A549 (cell line): ENCODE results near the gene CNTNAP5. TPM values are rescaled to one million over a fixed set of nuclear protein-coding genes. Genes with fewer than 3 reads are reported as not detected.

Source experiments
- ATAC-seq, 2 experiments: fragments of 200-7000 bp in 1 of 2; fragments of >200 bp in 1 of 2; cut with Nextera tagmentation in 1 of 2; cut with Tn5 transposase in 1 of 2; 3 replicates each; pipeline versions ENCODE4 v1.8.0 to v1.9.1; 2018 to 2020; ENCODE audit warnings: mild to moderate bottlenecking in 1 of 2, moderate library complexity in 1 of 2
- CTCF ChIA-PET: fragments of 300-600 bp; sonication (Branson Sonifier 250); formaldehyde crosslinking; extraction: SDS; loops from one replicate; lab custom pipeline; 2021; ENCODE audit warnings: antibody characterized with exemption, inconsistent platforms; lab: Yijun Ruan, JAX
- POLR2A ChIA-PET: fragments of 350-600 bp; formaldehyde crosslinking; extraction: SDS; loops from one replicate; lab custom pipeline; 2021; ENCODE audit warnings: antibody characterized with exemption, inconsistent platforms; lab: Yijun Ruan, JAX
- DNase-seq, 2 experiments: peaks; one replicate each; pipeline versions ENCODE4 v3.0.0 to v3.0.0-alpha.2; 2011 to 2016; ENCODE audit warnings: low read depth in 1 of 2, low spot score in 1 of 2
- FAIRE-seq: peaks from 2 replicates; lab custom pipeline; 2011; peaks lifted over from hg19 to GRCh38; lab: Jason Lieb, UNC
- H3K27ac ChIP-seq, 2 experiments: fragments of >200 bp; sonication (Bioruptor Twin); formaldehyde crosslinking; 3 replicates each; pipeline ENCODE4 v1.5.1; 2016 to 2017
- H3K4me1 ChIP-seq: fragments of >200 bp; sonication (Bioruptor Twin); formaldehyde crosslinking; 3 replicates; pipeline ENCODE4 v1.6.1; 2016
- H3K4me2 ChIP-seq: fragments of >200 bp; sonication (Bioruptor Twin); formaldehyde crosslinking; 3 replicates; pipeline ENCODE4 v1.6.1; 2016
- H3K4me3 ChIP-seq: fragments of >200 bp; sonication (Bioruptor Twin); formaldehyde crosslinking; 3 replicates; pipeline ENCODE4 v1.5.1; 2016
- H3K9me3 ChIP-seq: fragments of >200 bp; sonication (Bioruptor Twin); formaldehyde crosslinking; 3 replicates; pipeline ENCODE4 v1.6.1; 2016
- BCL3 ChIP-seq: fragments of >200 bp; sonication (Bioruptor Twin); formaldehyde crosslinking; IDR thresholded peaks from 3 replicates; pipeline ENCODE4 v1.6.1; 2016
- BHLHE40 ChIP-seq: IDR thresholded peaks from 2 replicates; pipeline ENCODE4 v1.6.1; 2012; ENCODE audit warnings: low read depth, low read length, inconsistent platforms
- CHD4 ChIP-seq: fragments of 200-600 bp; sonication (generic); IDR thresholded peaks from 2 replicates; pipeline ENCODE4 v1.6.1; 2016; ENCODE audit warnings: antibody characterized with exemption, mild to moderate bottlenecking, borderline replicate concordance
- CTCF ChIP-seq: fragments of >200 bp; sonication (Bioruptor Twin); formaldehyde crosslinking; IDR thresholded peaks from 3 replicates; pipeline ENCODE4 v1.5.1; 2016
- EHF ChIP-seq: fragments of 250-450 bp; sonication (Bioruptor Pico); IDR thresholded peaks from 2 replicates; pipeline ENCODE4 v1.5.0; 2020; ENCODE audit warnings: mild to moderate bottlenecking
- EHMT2 ChIP-seq: fragments of 200-600 bp; sonication (generic); IDR thresholded peaks from 2 replicates; pipeline ENCODE4 v1.6.1; 2016; ENCODE audit warnings: antibody characterized with exemption, low read depth, mild to moderate bottlenecking, moderate library complexity
- ELK1 ChIP-seq: fragments of 150-350 bp; IDR thresholded peaks from 2 replicates; pipeline ENCODE4 v1.6.1; 2014; ENCODE audit warnings: low read depth, mild to moderate bottlenecking, low read length
- EP300 ChIP-seq, 2 experiments: fragments of >200 bp; sonication (Bioruptor Twin); formaldehyde crosslinking; IDR thresholded peaks; 2 replicates in 1 of 2; 3 replicates in 1 of 2; pipeline ENCODE4 v1.6.1; 2016 to 2017
- FOSL2 ChIP-seq, 2 experiments: fragments of 450-650 bp in 1 of 2; fragments of >200 bp in 1 of 2; sonication (Bioruptor Twin) in 1 of 2; formaldehyde crosslinking; IDR thresholded peaks; 2 replicates each; pipeline versions ENCODE4 v1.5.0 to v1.6.1; 2016 to 2020; ENCODE audit warnings: mild to moderate bottlenecking in 1 of 2, moderate library complexity in 1 of 2
- FOXS1 ChIP-seq: fragments of 250-450 bp; sonication (Bioruptor Pico); IDR thresholded peaks from 2 replicates; pipeline ENCODE4 v1.5.0; 2020; ENCODE audit warnings: mild to moderate bottlenecking, moderate library complexity
- HOXA7 ChIP-seq: fragments of 250-450 bp; sonication (Bioruptor Pico); IDR thresholded peaks from 2 replicates; pipeline ENCODE4 v1.5.0; 2020; ENCODE audit warnings: mild to moderate bottlenecking, moderate library complexity
- HOXB13 ChIP-seq: fragments of 250-450 bp; sonication (Bioruptor Pico); IDR thresholded peaks from 2 replicates; pipeline ENCODE4 v1.5.0; 2020; ENCODE audit warnings: low read depth, mild to moderate bottlenecking, moderate library complexity
- JUN ChIP-seq, 2 experiments: fragments of >200 bp; sonication (Bioruptor Twin); formaldehyde crosslinking; IDR thresholded peaks; 2 replicates in 1 of 2; 3 replicates in 1 of 2; pipeline ENCODE4 v1.6.1; 2016 to 2017
- JUNB ChIP-seq: fragments of >200 bp; sonication (Bioruptor Twin); formaldehyde crosslinking; IDR thresholded peaks from 2 replicates; pipeline ENCODE4 v1.6.1; 2016
- KDM5A ChIP-seq: fragments of 200-600 bp; sonication (generic); IDR thresholded peaks from 2 replicates; pipeline ENCODE4 v1.6.1; 2016; ENCODE audit warnings: antibody characterized with exemption, mild to moderate bottlenecking
- MYC ChIP-seq: IDR thresholded peaks from 2 replicates; pipeline ENCODE4 v1.6.1; 2012; ENCODE audit warnings: mild to moderate bottlenecking, inconsistent platforms, low read length, improper control_type of control experiment, borderline replicate concordance
- NFE2L2 ChIP-seq: fragments of 150-350 bp; conservative IDR thresholded peaks from 2 replicates; pipeline ENCODE4 v1.6.1; 2014; ENCODE audit warnings: low read length
- NPAS2 ChIP-seq: fragments of 250-450 bp; sonication (Bioruptor Pico); IDR thresholded peaks from 2 replicates; pipeline ENCODE4 v1.8.0; 2022; ENCODE audit warnings: mild to moderate bottlenecking, moderate library complexity, borderline replicate concordance
- POLR2A ChIP-seq: IDR thresholded peaks from 2 replicates; pipeline ENCODE4 v1.6.1; 2012; ENCODE audit warnings: mild to moderate bottlenecking, low read length
- POLR2AphosphoS2 ChIP-seq: conservative IDR thresholded peaks from 2 replicates; pipeline ENCODE4 v1.6.1; 2012; ENCODE audit warnings: low read length, improper control_type of control experiment, inconsistent platforms
- RAD21 ChIP-seq, 2 experiments: fragments of >200 bp in 1 of 2; sonication (Bioruptor Twin) in 1 of 2; formaldehyde crosslinking in 1 of 2; IDR thresholded peaks in 1 of 2; conservative IDR thresholded peaks in 1 of 2; 2 replicates in 1 of 2; 3 replicates in 1 of 2; pipeline ENCODE4 v1.6.1; 2012 to 2018; ENCODE audit warnings: inconsistent platforms in 1 of 2
- RARB ChIP-seq: fragments of 250-450 bp; sonication (Bioruptor Pico); IDR thresholded peaks from 2 replicates; pipeline ENCODE4 v1.8.0; 2021; ENCODE audit warnings: mild to moderate bottlenecking, moderate library complexity
- SREBF2 ChIP-seq: fragments of 450-650 bp; IDR thresholded peaks from 2 replicates; pipeline ENCODE4 v1.6.1; 2014; ENCODE audit warnings: mild to moderate bottlenecking, moderate library complexity
- TP53 ChIP-seq: fragments of 250-450 bp; sonication (Bioruptor Pico); IDR thresholded peaks from 2 replicates; pipeline ENCODE4 v1.5.0; 2021; ENCODE audit warnings: mild to moderate bottlenecking, moderate library complexity
- ZFP36 ChIP-seq: fragments of 450-650 bp; IDR thresholded peaks from 2 replicates; pipeline ENCODE4 v1.6.1; 2014; ENCODE audit warnings: borderline replicate concordance; ENCODE audit not compliant: partially characterized antibody
- ZNF302 ChIP-seq: fragments of 250-450 bp; sonication (Bioruptor Pico); IDR thresholded peaks from 2 replicates; pipeline ENCODE4 v1.9.0; 2021; ENCODE audit warnings: inconsistent platforms, mild to moderate bottlenecking, moderate library complexity
- WGBS: methylation state at CpG from one replicate; pipeline ENCODE4 v1.1.6; 2017; ENCODE audit errors: missing lambda C conversion rate; 5-methylcytosine and 5-hydroxymethylcytosine counted together
- polyA plus RNA-seq, 4 experiments: library from polyadenylated mRNA; depleted of rRNA in 3 of 4; stranded (reverse); fragments of >200 nt; fragmentation: RNase III in 1 of 4; extraction: RNeasy Plus Mini Kit Qiagen cat#74134 plus additional on column Dnase treatment in 1 of 4; gene quantifications; 2 replicates in 3 of 4; 3 replicates in 1 of 4; pipeline ENCODE4 v1.2.3, GENCODE V29; 2011 to 2017

CNTNAP5 gene
- polyA plus RNA-seq, 2 of the 4 experiments (the other 2 are of a cell fraction) = not detected

- TF ChIP-seq RARB (CRISPR knock-in tag) (no peak), HOXA7 (CRISPR knock-in tag) (no peak), ZNF302 (CRISPR knock-in tag) (no peak)
Measured at GRCh38 chr2:124908411-124908810, 883.3 kb downstream of the CNTNAP5 start (continued).

GRCh38 chr2:124911560-124911959, 886.5 kb downstream of the CNTNAP5 start:
- CTCF ChIA-PET = interaction anchor here (0.6 kb wide), 1 partner anchor 162 kb away, joined by 3 read pairs; no protein-coding TSS in a partner anchor
- TF ChIP-seq BCL3 (no peak), FOXS1 (CRISPR knock-in tag) (no peak), KDM5A (no peak), NPAS2 (CRISPR knock-in tag) (no peak), EHF (CRISPR knock-in tag) (no peak), HOXA7 (CRISPR knock-in tag) (no peak), RAD21 (conservative IDR thresholded peaks at IDR 0.05 in 1 of 2, IDR thresholded peaks at IDR 0.05 in 1 of 2) (no peak), NFE2L2 (no peak), FOSL2 (IDR thresholded peaks at IDR 0.05) (no peak), FOSL2 (CRISPR knock-in tag; IDR thresholded peaks at IDR 0.05) (no peak), EHMT2 (no peak), EP300 (IDR thresholded peaks at IDR 0.05) (no peak), BHLHE40 (no peak), SREBF2 (no peak), CHD4 (no peak), ZFP36 (no peak), POLR2AphosphoS2 (no peak)
- TF ChIP-seq, all 56 proteins: peak for 0
- no peaks in the 10 kb centered on the region for H3K4me1 ChIP-seq
- no peaks in the 10 kb centered on the region; the same call in 2 of the 3 replicates for H3K9me3 ChIP-seq
- H3K27ac ChIP-seq = no peak overlapping the region
- no peak overlapping the region for H3K4me2 ChIP-seq
- DNase-seq (no peak), ATAC-seq (no peak), FAIRE-seq (no peak)
- POLR2A ChIA-PET = no interaction called here
- H3K4me3 ChIP-seq = no peak overlapping the region
- WGBS = 27% methylated on average over 5 of the region's 5 CpGs

GRCh38 chr2:124913868-124914267, 888.8 kb downstream of the CNTNAP5 start:
- no peak for TF ChIP-seq CTCF
- TF ChIP-seq TP53 (CRISPR knock-in tag) = no peak
- TF ChIP-seq ZFP36 = no peak
- TF ChIP-seq MYC = no peak
- TF ChIP-seq JUN (IDR thresholded peaks at IDR 0.05) = no peak
- no peak for TF ChIP-seq BHLHE40
- no peak for TF ChIP-seq POLR2A
- TF ChIP-seq ZNF302 (CRISPR knock-in tag) = no peak
- no peak for TF ChIP-seq HOXB13
- no peak for TF ChIP-seq ELK1
- no peak for TF ChIP-seq FOXS1 (CRISPR knock-in tag)
- TF ChIP-seq JUNB = no peak
- no peak for DNase-seq
- WGBS = 11% methylated on average over 9 of the region's 9 CpGs
- no peak overlapping the region for H3K4me3 ChIP-seq
- no peaks in the 10 kb centered on the region for H3K4me1 ChIP-seq
- no peak for ATAC-seq
- CTCF ChIA-PET = no interaction called here
- no peak for FAIRE-seq
- H3K9me3 ChIP-seq = no peaks in the 10 kb centered on the region; the same call in 2 of the 3 replicates
- no peak overlapping the region for H3K27ac ChIP-seq
- POLR2A ChIA-PET = no interaction called here
- H3K4me2 ChIP-seq = no peak overlapping the region
